ENCODE measurements around the gene CAPN2. TPM values are rescaled to one million over a fixed set of nuclear protein-coding genes. Genes with fewer than 3 reads are reported as not detected.

CAPN2 gene
- polyA plus RNA-seq, 1 of the 3 experiments (the other 2 are of a cell fraction), result 208 TPM

GRCh38 chr1:223715604-223716172, 3.3 kb downstream of the CAPN2 start:
- H3K4me1 ChIP-seq (ENCODE audit: control insufficient read depth in 1 of 2, insufficient read depth in 2 of 2, low read depth in 1 of 2, low read length in 1 of 2), result peaks cover 36 to 49% of the 10 kb centered on the region in 2 experiments

DNA sequence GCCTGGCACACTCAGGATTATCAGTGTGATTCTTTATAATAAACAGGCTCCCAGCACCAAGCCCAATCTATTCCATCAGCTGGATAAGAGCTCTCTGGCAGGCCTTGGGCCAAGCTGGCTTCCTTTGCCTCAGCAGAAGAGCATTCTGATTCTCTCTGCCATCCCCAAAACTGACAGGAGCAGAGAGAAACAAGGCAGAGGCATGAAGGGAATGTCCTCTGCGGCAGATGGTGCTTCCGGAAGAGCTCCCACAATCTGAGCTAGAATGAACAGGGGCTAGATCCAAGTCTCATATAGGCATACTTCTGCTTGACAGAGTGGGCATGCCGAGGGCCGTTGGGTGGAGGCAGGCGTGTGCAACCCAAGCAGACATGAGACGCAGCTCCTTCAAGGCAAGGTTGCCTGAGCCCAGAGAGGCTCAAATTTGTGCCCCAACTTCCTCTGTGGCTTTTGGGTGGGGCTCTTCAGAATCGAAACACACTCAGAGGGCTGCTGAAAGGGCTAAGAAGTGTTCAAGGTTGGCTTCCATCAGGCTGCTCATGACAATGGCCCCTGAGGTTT, 4.0 kb downstream of the CAPN2 start:
- peak overlapping the region; percentile 92 for H3K4me2 ChIP-seq
- H3K9ac ChIP-seq, result peak overlapping the region; percentile 96; the same call in 1 of the 2 replicates
- POLR2A ChIA-PET, result no interaction called here
- H3K27ac ChIP-seq (ENCODE audit: low read depth in 2 of 2, low read length in 1 of 2), result peak overlapping the region; percentile 87 to 88
- H3K36me3 ChIP-seq (replicated peaks in 1 of 2; ENCODE audit: control insufficient read depth in 1 of 2, insufficient read depth in 2 of 2, low read length in 1 of 2), result peaks cover 32 to 34% of the 10 kb centered on the region in 2 experiments
- H3K9me2 ChIP-seq, result no peaks in the 10 kb centered on the region
- H3K4me1 ChIP-seq (ENCODE audit: control insufficient read depth in 1 of 2, insufficient read depth in 2 of 2, low read depth in 1 of 2, low read length in 1 of 2), result peaks cover 36 to 49% of the 10 kb centered on the region in 2 experiments
- peak; percentile 75 for DNase-seq
- 32% methylated on average over 7 of the region's 7 CpGs for WGBS (ENCODE audit: low lambda C conversion rate)
- peaks cover 48% of the 10 kb centered on the region for H4K20me1 ChIP-seq (ENCODE audit: insufficient read depth)
- CTCF ChIA-PET, result interaction anchor here (1.3 to 4.4 kb wide), 5 partner anchors 9 to 33 kb away, joined by 3 to 29 read pairs (median 3); no protein-coding TSS in a partner anchor
- H2AFZ ChIP-seq (ENCODE audit: low read depth), result no peak overlapping the region
- peaks cover 98% of the 10 kb centered on the region for H3K79me2 ChIP-seq (ENCODE audit: insufficient read depth)
- no peaks in the 10 kb centered on the region for H3K9me3 ChIP-seq
- peak overlapping the region in 1 of 2 experiments; percentile 83; a peak in 1 of 4 replicates for H3K4me3 ChIP-seq (ENCODE audit: low read depth in 2 of 2, low read length in 1 of 2)
- peaks cover 18% of the 10 kb centered on the region for H3F3A ChIP-seq (replicated peaks; ENCODE audit: insufficient read depth)
- no peaks in the 10 kb centered on the region for H3K27me3 ChIP-seq (ENCODE audit: insufficient read depth)
- TF ChIP-seq FOXJ3 (CRISPR knock-in tag; IDR thresholded peaks at IDR 0.05) (0 out of 2 replicates have a peak, but pooled peaks have one; percentile 40), SMC3 (IDR thresholded peaks at IDR 0.05; ENCODE audit: low read depth, low read length) (peak; percentile 23; the same call in 1 of the 2 replicates), POLR2AphosphoS5 (IDR thresholded peaks at IDR 0.05; ENCODE audit: low read depth, low read length) (peak; percentile 64), TEAD4 (IDR thresholded peaks at IDR 0.05; ENCODE audit: borderline replicate concordance, insufficient read depth) (peak; percentile 64; the same call in 1 of the 2 replicates), ELF1 (IDR thresholded peaks at IDR 0.05) (peak; percentile 40; the same call in 1 of the 2 replicates), RAD21 (IDR thresholded peaks at IDR 0.05; ENCODE audit: low read length) (no peak; the same call in 1 of the 2 replicates), MXI1 (IDR thresholded peaks at IDR 0.05; ENCODE audit: low read depth, low read length) (peak; percentile 66), TAF1 (IDR thresholded peaks at IDR 0.05; ENCODE audit: borderline replicate concordance, low read depth, low read length) (no peak), EZH2phosphoT487 (IDR thresholded peaks at IDR 0.05; ENCODE audit: borderline replicate concordance, low read depth) (no peak), RFX5 (IDR thresholded peaks at IDR 0.05; ENCODE audit: low read length) (no peak), GATA2 (CRISPR knock-in tag; IDR thresholded peaks at IDR 0.05) (peak; percentile 76), RXRA (IDR thresholded peaks at IDR 0.05; ENCODE audit: borderline replicate concordance, low read depth) (no peak), PBX3 (IDR thresholded peaks at IDR 0.05) (peak; percentile 83), CHD2 (IDR thresholded peaks at IDR 0.05; ENCODE audit: low read length, partially characterized antibody) (peak; percentile 52), GABPA (IDR thresholded peaks at IDR 0.05; ENCODE audit: low read depth) (no peak), FOXM1 (IDR thresholded peaks at IDR 0.05; ENCODE audit: low read depth) (no peak), EP300 (IDR thresholded peaks at IDR 0.05; ENCODE audit: borderline replicate concordance in 1 of 2, low read depth in 1 of 2, low read length in 1 of 2) (peak; percentile 48 to 82; a peak in 3 of 4 replicates), MEF2A (IDR thresholded peaks at IDR 0.05; ENCODE audit: borderline replicate concordance, low read depth) (no peak), TCF12 (IDR thresholded peaks at IDR 0.05) (peak; percentile 88), NRF1 (IDR thresholded peaks at IDR 0.05; ENCODE audit: low read depth, low read length) (0 out of 2 replicates have a peak, but pooled peaks have one; percentile 7)
- TF ChIP-seq, protein P1, sequence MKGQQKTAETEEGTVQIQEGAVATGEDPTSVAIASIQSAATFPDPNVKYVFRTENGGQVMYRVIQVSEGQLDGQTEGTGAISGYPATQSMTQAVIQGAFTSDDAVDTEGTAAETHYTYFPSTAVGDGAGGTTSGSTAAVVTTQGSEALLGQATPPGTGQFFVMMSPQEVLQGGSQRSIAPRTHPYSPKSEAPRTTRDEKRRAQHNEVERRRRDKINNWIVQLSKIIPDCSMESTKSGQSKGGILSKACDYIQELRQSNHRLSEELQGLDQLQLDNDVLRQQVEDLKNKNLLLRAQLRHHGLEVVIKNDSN (IDR thresholded peaks at IDR 0.05; ENCODE audit: borderline replicate concordance, low read depth), result no peak
- TF ChIP-seq, protein P2, sequence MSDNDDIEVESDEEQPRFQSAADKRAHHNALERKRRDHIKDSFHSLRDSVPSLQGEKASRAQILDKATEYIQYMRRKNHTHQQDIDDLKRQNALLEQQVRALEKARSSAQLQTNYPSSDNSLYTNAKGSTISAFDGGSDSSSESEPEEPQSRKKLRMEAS (IDR thresholded peaks at IDR 0.05; ENCODE audit: low read depth), result no peak
- TF ChIP-seq, protein P3, sequence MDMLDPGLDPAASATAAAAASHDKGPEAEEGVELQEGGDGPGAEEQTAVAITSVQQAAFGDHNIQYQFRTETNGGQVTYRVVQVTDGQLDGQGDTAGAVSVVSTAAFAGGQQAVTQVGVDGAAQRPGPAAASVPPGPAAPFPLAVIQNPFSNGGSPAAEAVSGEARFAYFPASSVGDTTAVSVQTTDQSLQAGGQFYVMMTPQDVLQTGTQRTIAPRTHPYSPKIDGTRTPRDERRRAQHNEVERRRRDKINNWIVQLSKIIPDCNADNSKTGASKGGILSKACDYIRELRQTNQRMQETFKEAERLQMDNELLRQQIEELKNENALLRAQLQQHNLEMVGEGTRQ (IDR thresholded peaks at IDR 0.05; ENCODE audit: borderline replicate concordance, low read depth, low read length), result no peak

More at GRCh38 chr1:223715604-223716172, 3.3 kb downstream of the CAPN2 start:
- H3K4me3 ChIP-seq (ENCODE audit: low read depth in 2 of 2, low read length in 1 of 2), result peak overlapping the region in 1 of 2 experiments; percentile 83; a peak in 2 of 4 replicates
- H4K20me1 ChIP-seq (ENCODE audit: insufficient read depth), result peaks cover 48% of the 10 kb centered on the region
- peaks cover 93% of the 10 kb centered on the region for H3K79me2 ChIP-seq (ENCODE audit: insufficient read depth)
- no peaks in the 10 kb centered on the region for H3K9me3 ChIP-seq
- peaks cover 18% of the 10 kb centered on the region for H3F3A ChIP-seq (replicated peaks; ENCODE audit: insufficient read depth)
- no peaks in the 10 kb centered on the region for H3K9me2 ChIP-seq
- peak overlapping the region; percentile 92 for H3K4me2 ChIP-seq
- ChIA-PET CTCF (interaction anchor here (1.3 to 4.4 kb wide), 4 partner anchors 12 to 34 kb away, joined by 3 to 29 read pairs (median 6); no protein-coding TSS in a partner anchor), POLR2A (no interaction called here)
- peaks cover 27 to 28% of the 10 kb centered on the region in 2 experiments for H3K36me3 ChIP-seq (replicated peaks in 1 of 2; ENCODE audit: control insufficient read depth in 1 of 2, insufficient read depth in 2 of 2, low read length in 1 of 2)
- H3K27me3 ChIP-seq (ENCODE audit: insufficient read depth), result no peaks in the 10 kb centered on the region
- peak overlapping the region; percentile 87 to 88 for H3K27ac ChIP-seq (ENCODE audit: low read depth in 2 of 2, low read length in 1 of 2)
- H3K9ac ChIP-seq, result peak overlapping the region; percentile 96; the same call in 1 of the 2 replicates
- no peak for TF ChIP-seq MEF2A (IDR thresholded peaks at IDR 0.05; ENCODE audit: borderline replicate concordance, low read depth)
- TF ChIP-seq FOXJ3 (CRISPR knock-in tag; IDR thresholded peaks at IDR 0.05), result no peak
- TF ChIP-seq GATA2 (CRISPR knock-in tag; IDR thresholded peaks at IDR 0.05), result no peak
- no peak for TF ChIP-seq RAD21 (IDR thresholded peaks at IDR 0.05; ENCODE audit: low read length)
- H2AFZ ChIP-seq (ENCODE audit: low read depth), result no peak overlapping the region
- DNase-seq, result no peak
- WGBS (ENCODE audit: low lambda C conversion rate), result 66% methylated on average over 6 of the region's 6 CpGs
